Measurements from ENCODE around the gene FBXO8. TPM values are rescaled to one million over a fixed set of nuclear protein-coding genes. Genes with fewer than 3 reads are reported as not detected.

FBXO8 gene
- polyA plus RNA-seq, 1 experiment, result 28.9 TPM

DNA sequence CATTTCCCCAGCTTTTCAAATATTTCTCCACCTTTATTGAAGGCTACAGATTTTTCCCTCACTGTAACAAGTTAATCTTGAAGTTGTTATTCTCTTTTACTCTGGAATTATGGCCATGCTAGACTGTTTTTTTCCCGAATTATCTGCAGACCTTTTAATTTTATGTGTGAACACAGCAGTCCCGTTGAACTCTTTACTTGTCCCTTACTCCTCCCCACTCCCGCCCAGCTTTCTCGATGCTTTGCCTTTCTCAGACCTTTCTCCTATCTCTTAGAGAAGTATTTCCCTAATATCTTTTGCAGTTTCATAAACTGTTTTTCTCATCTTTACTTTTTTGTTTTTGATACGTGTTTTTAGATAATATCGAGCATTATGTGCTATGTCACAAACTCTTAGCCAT lies 1.0 kb upstream of the FBXO8 start:
- H3K27me3 ChIP-seq (ENCODE audit: control insufficient read depth, insufficient read depth, low read length), result no peaks in the 10 kb centered on the region
- peak overlapping the region; percentile 91 for H3K4me3 ChIP-seq (ENCODE audit: low read depth, low read length)
- no peak for DNase-seq (ENCODE audit: low read depth, low spot score)
- CTCF ChIA-PET, result interaction anchor here (1.5 to 2.9 kb wide), 3 partner anchors 13 to 62 kb away, joined by 3 to 11 read pairs (median 6); no protein-coding TSS in a partner anchor
- no peaks in the 10 kb centered on the region for H3K9me3 ChIP-seq (ENCODE audit: control insufficient read depth, insufficient read depth, low read length)
- TF ChIP-seq, protein P1, sequence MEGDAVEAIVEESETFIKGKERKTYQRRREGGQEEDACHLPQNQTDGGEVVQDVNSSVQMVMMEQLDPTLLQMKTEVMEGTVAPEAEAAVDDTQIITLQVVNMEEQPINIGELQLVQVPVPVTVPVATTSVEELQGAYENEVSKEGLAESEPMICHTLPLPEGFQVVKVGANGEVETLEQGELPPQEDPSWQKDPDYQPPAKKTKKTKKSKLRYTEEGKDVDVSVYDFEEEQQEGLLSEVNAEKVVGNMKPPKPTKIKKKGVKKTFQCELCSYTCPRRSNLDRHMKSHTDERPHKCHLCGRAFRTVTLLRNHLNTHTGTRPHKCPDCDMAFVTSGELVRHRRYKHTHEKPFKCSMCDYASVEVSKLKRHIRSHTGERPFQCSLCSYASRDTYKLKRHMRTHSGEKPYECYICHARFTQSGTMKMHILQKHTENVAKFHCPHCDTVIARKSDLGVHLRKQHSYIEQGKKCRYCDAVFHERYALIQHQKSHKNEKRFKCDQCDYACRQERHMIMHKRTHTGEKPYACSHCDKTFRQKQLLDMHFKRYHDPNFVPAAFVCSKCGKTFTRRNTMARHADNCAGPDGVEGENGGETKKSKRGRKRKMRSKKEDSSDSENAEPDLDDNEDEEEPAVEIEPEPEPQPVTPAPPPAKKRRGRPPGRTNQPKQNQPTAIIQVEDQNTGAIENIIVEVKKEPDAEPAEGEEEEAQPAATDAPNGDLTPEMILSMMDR (IDR thresholded peaks at IDR 0.05; ENCODE audit: low read depth, low read length), result no peak
- POLR2A ChIA-PET, result interaction anchor here (1.0 kb wide), 1 partner anchor 25 kb away, joined by 3 read pairs; no protein-coding TSS in a partner anchor
- H3K27ac ChIP-seq (ENCODE audit: low read depth, low read length), result peak overlapping the region; percentile 96

DNA sequence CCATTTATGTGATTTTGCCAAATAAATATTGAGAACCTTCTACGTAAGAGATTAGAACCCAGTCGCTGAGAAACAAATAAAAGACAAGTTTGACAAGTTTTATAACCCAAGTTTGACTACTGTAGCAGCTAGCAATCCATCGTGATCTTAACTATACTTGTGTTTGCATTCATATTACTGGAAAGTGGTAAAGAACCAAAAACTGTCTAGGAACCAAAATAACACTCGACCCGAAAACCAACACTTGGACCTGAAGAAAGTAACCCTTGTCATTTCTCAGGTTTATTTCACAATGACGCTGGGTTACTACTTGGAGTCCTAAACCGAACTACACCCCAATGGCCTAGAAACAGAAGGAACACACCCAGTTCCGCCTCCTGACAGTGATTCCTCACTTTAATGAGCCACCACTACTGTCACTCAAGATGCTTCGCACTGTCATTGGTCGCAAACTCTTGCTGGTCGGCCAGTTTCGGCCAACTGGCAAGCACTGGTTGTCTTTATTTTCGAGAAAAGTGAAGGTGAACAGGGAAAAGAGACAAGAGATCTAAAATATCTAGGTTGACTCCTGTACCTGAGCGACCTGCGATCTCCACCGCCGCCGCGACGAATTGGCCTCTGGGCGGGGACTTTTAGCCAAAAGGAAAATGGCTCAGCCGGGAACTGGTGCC lies 496 bp downstream of the FBXO8 start:
- DNase-seq (ENCODE audit: low read depth, low spot score), result peak; percentile 75
- CTCF ChIA-PET, result interaction anchor here (1.5 to 1.6 kb wide), 2 partner anchors 14 to 36 kb away, joined by 3 to 6 read pairs; no protein-coding TSS in a partner anchor
- POLR2A ChIA-PET, result interaction anchor here (0.8 kb wide), 1 partner anchor 17 kb away, joined by 3 read pairs; no protein-coding TSS in a partner anchor

DNA sequence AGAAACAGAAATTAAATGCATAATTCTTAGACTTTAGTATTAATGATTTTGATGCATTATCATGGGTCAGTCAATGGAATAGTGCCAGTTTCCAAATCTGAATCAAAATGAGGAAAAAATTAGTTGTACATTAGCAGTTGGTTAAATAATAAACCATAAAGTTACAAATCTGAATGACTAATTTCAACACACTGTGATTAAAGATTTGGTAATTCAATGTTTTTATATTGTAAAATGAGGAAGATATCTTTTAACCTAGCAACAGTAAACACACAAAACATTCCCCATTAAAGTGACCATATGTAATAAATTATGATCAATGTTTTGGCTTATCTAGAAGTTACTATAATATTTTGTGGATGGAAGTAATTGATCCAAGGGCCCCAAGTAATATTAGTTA lies 1.6 kb downstream of the FBXO8 start:
- POLR2A ChIA-PET, result interaction anchor here (1.1 kb wide), 1 partner anchor 19 kb away, joined by 3 read pairs; no protein-coding TSS in a partner anchor
- CTCF ChIA-PET, result no interaction called here
- Histone ChIP-seq H3K27ac (ENCODE audit: low read depth, low read length) (no peak overlapping the region), H3K9me3 (ENCODE audit: control insufficient read depth, insufficient read depth, low read length) (no peaks in the 10 kb centered on the region), H3K27me3 (ENCODE audit: control insufficient read depth, insufficient read depth, low read length) (no peaks in the 10 kb centered on the region), H3K4me3 (ENCODE audit: low read depth, low read length) (peak overlapping the region; percentile 91)
- DNase-seq (ENCODE audit: low read depth, low spot score), result no peak
- TF ChIP-seq, protein P1 (IDR thresholded peaks at IDR 0.05; ENCODE audit: low read depth, low read length), result no peak

More for the DNA sequence above, 496 bp downstream of the FBXO8 start:
- Histone ChIP-seq H3K27ac (ENCODE audit: low read depth, low read length) (peak overlapping the region; percentile 96), H3K9me3 (ENCODE audit: control insufficient read depth, insufficient read depth, low read length) (no peaks in the 10 kb centered on the region), H3K4me3 (ENCODE audit: low read depth, low read length) (peak overlapping the region; percentile 91), H3K27me3 (ENCODE audit: control insufficient read depth, insufficient read depth, low read length) (no peaks in the 10 kb centered on the region)
- TF ChIP-seq, protein P1 (IDR thresholded peaks at IDR 0.05; ENCODE audit: low read depth, low read length), result no peak

DNA sequence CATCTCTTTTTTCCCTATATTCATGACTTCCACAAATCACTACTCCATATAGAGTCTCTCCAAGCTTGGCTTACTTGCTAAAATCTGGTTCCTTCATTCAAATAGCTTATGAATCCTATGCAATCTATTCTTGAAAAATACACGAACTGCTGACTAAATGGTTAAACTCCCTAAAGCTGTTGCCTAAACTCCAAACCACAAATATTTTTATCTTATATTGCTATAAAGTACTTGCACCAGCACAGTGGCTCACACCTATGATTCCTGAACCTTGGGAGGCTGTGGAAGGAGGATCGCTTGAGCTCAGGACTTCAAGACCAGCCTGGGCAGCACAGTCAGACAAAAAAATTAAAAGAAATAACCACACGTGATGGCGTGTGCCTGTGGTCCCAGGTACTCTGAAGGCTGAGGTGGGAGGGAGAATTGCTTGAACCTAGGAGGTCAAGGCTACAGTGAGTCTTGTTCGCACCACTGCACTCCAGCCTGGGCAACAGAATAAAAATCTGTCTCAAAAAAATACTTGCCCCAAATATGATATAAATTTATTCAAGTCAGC lies 2.2 kb downstream of the FBXO8 start:
- no peak overlapping the region for H3K4me3 ChIP-seq (ENCODE audit: low read depth, low read length)
- no peak overlapping the region for H3K27ac ChIP-seq (ENCODE audit: low read depth, low read length)
- TF ChIP-seq, protein P1 (IDR thresholded peaks at IDR 0.05; ENCODE audit: low read depth, low read length), result no peak
- H3K27me3 ChIP-seq (ENCODE audit: control insufficient read depth, insufficient read depth, low read length), result no peaks in the 10 kb centered on the region
- no peaks in the 10 kb centered on the region for H3K9me3 ChIP-seq (ENCODE audit: control insufficient read depth, insufficient read depth, low read length)
- ChIA-PET POLR2A (interaction anchor here (1.1 kb wide), 1 partner anchor 18 kb away, joined by 3 read pairs; no protein-coding TSS in a partner anchor), CTCF (no interaction called here)
- DNase-seq (ENCODE audit: low read depth, low spot score), result no peak
